ENCODE results near the gene NAPA. TPM values are rescaled to one million over a fixed set of nuclear protein-coding genes. Genes with fewer than 3 reads are reported as not detected.

Gene NAPA
- total RNA-seq, 5 donors from 2014 or later (not counting 1 experiment from before 2014, with no cell fraction given), result 81.1 to 119 (median 86.7) TPM

- 60% methylated on average over 1 of the region's 2 CpGs for WGBS (ENCODE audit: insufficient coverage)
Observed at GRCh38 chr19:47547199-47547598, 32.3 kb upstream of the NAPA start.

DNA sequence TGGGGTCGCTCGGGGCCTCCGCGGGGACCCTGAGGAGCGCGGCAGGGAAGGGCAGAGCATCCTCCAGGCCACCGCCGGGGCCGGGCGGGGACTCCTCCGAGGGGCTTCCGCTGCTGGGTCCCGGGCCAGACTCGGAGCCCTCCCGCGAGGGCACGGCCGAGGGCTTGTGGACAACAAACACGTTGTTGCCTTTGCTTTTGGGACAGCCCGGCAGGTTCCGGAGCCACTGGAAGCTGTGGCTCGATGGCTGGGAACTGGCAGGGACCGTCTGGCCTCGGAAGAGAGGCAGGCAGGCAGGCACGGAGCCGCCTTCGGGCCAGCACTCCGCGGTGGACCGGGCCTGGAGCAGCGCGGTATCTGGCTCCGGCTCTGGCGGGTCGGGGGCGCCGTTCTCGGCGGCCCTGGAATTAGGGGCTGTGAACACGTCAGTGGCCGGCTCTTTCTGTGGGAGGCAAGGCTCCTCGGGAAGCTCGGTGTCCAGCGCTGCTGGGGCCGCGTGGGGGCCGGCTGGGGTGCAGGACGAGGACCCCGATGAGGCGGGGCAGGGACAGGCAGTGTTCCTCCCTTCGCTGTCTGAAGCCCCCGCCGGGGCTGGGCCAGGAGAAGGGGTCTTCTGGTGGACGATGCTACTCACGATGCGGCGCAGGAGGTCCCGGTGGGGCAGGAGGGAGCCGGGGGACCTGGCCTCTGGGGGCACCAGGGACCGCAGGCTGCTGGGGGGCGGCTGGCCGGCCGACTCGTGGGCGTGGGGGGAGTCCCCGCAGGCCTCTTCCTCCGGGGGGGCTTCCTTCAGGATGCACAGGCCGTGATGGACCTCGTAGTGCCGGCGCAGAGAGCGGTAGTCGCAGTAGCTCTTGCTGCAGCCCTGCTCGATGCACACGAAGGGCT lies 30.4 kb upstream of the NAPA start:
- H3K9me3 Mint-ChIP-seq, result no peaks in the 10 kb centered on the region
- ATAC-seq (replicated peaks in 1 of 4), result peak; percentile 25 to 59 (median 50)
- peak overlapping the region in 1 of 3 donors; percentile 45 for H3K4me3 Mint-ChIP-seq
- 30% methylated on average over 69 of the region's 75 CpGs for WGBS (ENCODE audit: insufficient coverage)
- H3K27me3 Mint-ChIP-seq, result peaks cover 0 to 6% of the 10 kb centered on the region in 2 donors
- Histone ChIP-seq H3K27me3 (replicated peaks in 1 of 2; ENCODE audit: control insufficient read depth in 2 of 2, extremely low read depth in 1 of 2, insufficient read depth in 2 of 2, low read length in 1 of 2) (peaks cover 0 to 30% of the 10 kb centered on the region in 2 experiments), H3K4me1 (ENCODE audit: control insufficient read depth in 1 of 2, extremely low read depth in 1 of 2, insufficient read depth in 2 of 2, low read length in 2 of 2) (peaks cover 2 to 34% of the 10 kb centered on the region in 2 experiments), H3K27ac (ENCODE audit: low read length) (no peak overlapping the region), H3K4me3 (ENCODE audit: control insufficient read depth in 1 of 2, extremely low read depth in 1 of 2, low read length in 1 of 2) (peak overlapping the region; percentile 15 to 56), H3K36me3 (ENCODE audit: control insufficient read depth in 2 of 2, extremely low read depth in 1 of 2, insufficient read depth in 1 of 2, low read length in 1 of 2) (no peaks in the 10 kb centered on the region), H3K9me3 (no peaks in the 10 kb centered on the region)
- peak in 8 of 35 experiments; percentile 2 to 23 (median 12) for DNase-seq
- ChIA-PET POLR2A (interaction anchor here in 1 of 2 donors (0.5 kb wide), 1 partner anchor 13 kb away, joined by 6 read pairs; no protein-coding TSS in a partner anchor), CTCF (no interaction called here)
- H3K27ac Mint-ChIP-seq, result no peak overlapping the region
- H3K4me1 Mint-ChIP-seq, result peaks cover 12 to 23% (median 15%) of the 10 kb centered on the region in 3 donors
- no peaks in the 10 kb centered on the region for H3K36me3 Mint-ChIP-seq

More at GRCh38 chr19:47547199-47547598, 32.3 kb upstream of the NAPA start:
- no peaks in the 10 kb centered on the region for H3K36me3 Mint-ChIP-seq
- Histone ChIP-seq H3K36me3 (ENCODE audit: control insufficient read depth in 2 of 2, extremely low read depth in 1 of 2, insufficient read depth in 1 of 2, low read length in 1 of 2) (no peaks in the 10 kb centered on the region), H3K27ac (ENCODE audit: low read length) (no peak overlapping the region), H3K9me3 (no peaks in the 10 kb centered on the region), H3K4me1 (ENCODE audit: control insufficient read depth in 1 of 2, extremely low read depth in 1 of 2, insufficient read depth in 2 of 2, low read length in 2 of 2) (peaks cover 0 to 17% of the 10 kb centered on the region in 2 experiments), H3K27me3 (replicated peaks in 1 of 2; ENCODE audit: control insufficient read depth in 2 of 2, extremely low read depth in 1 of 2, insufficient read depth in 2 of 2, low read length in 1 of 2) (peaks cover 0 to 30% of the 10 kb centered on the region in 2 experiments), H3K4me3 (ENCODE audit: control insufficient read depth in 1 of 2, extremely low read depth in 1 of 2, low read length in 1 of 2) (no peak overlapping the region)
- no peak overlapping the region for H3K27ac Mint-ChIP-seq
- ATAC-seq (replicated peaks in 1 of 4) (no peak), DNase-seq (no peak)
- H3K9me3 Mint-ChIP-seq, result no peaks in the 10 kb centered on the region
- ChIA-PET CTCF (no interaction called here), POLR2A (no interaction called here)
- peaks cover 0 to 7% (median 2%) of the 10 kb centered on the region in 3 donors for H3K4me1 Mint-ChIP-seq
- peaks cover 0 to 6% of the 10 kb centered on the region in 2 donors for H3K27me3 Mint-ChIP-seq
- H3K4me3 Mint-ChIP-seq, result no peak overlapping the region

DNA sequence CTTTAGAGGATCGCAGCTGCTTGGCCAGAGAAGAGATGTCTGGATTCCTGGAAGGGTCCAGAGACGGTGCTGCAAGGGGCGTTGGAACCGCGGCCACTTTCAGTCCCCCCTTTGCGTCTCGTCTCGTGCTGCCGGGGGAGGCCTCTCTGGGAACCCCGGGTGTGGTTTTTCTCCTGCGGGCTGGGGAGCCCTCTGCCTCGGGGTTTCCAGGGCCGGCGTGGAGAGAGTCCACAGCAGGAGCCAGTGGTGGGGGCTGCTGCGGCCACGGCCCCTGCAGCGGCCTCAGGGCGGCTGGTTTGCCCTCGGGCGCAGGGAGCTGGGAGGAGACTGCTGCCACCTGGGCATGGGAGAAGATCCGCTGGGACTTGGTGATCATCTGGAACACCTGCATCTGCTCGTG lies 29.6 kb upstream of the NAPA start:
- Histone ChIP-seq H3K27me3 (replicated peaks in 1 of 2; ENCODE audit: control insufficient read depth in 2 of 2, extremely low read depth in 1 of 2, insufficient read depth in 2 of 2, low read length in 1 of 2) (peaks cover 0 to 30% of the 10 kb centered on the region in 2 experiments), H3K4me3 (ENCODE audit: control insufficient read depth in 1 of 2, extremely low read depth in 1 of 2, low read length in 1 of 2) (peak overlapping the region in 1 of 2 donors; percentile 56), H3K27ac (ENCODE audit: low read length) (no peak overlapping the region), H3K36me3 (ENCODE audit: control insufficient read depth in 2 of 2, extremely low read depth in 1 of 2, insufficient read depth in 1 of 2, low read length in 1 of 2) (no peaks in the 10 kb centered on the region), H3K9me3 (no peaks in the 10 kb centered on the region), H3K4me1 (ENCODE audit: control insufficient read depth in 1 of 2, extremely low read depth in 1 of 2, insufficient read depth in 2 of 2, low read length in 2 of 2) (peaks cover 2 to 42% of the 10 kb centered on the region in 2 experiments)
- Mint-ChIP-seq H3K36me3 (no peaks in the 10 kb centered on the region), H3K4me3 (peak overlapping the region in 2 of 3 donors; percentile 45 to 46), H3K4me1 (peaks cover 16 to 28% (median 19%) of the 10 kb centered on the region in 3 donors), H3K9me3 (no peaks in the 10 kb centered on the region), H3K27ac (no peak overlapping the region), H3K27me3 (peaks cover 0 to 6% of the 10 kb centered on the region in 2 donors)
- ATAC-seq (replicated peaks in 1 of 4) (no peak), DNase-seq (no peak)
- WGBS (ENCODE audit: insufficient coverage), result 86% methylated on average over 14 of the region's 22 CpGs
- ChIA-PET POLR2A (no interaction called here), CTCF (no interaction called here)

- DNase-seq (no peak), ATAC-seq (replicated peaks in 1 of 4) (no peak)
- Mint-ChIP-seq H3K9me3 (no peaks in the 10 kb centered on the region), H3K4me1 (peaks cover 17 to 28% (median 19%) of the 10 kb centered on the region in 3 donors), H3K4me3 (peak overlapping the region in 1 of 3 donors; percentile 45), H3K36me3 (no peaks in the 10 kb centered on the region), H3K27me3 (peaks cover 0 to 6% of the 10 kb centered on the region in 2 donors), H3K27ac (no peak overlapping the region)
- H3K27me3 ChIP-seq (replicated peaks in 1 of 2; ENCODE audit: control insufficient read depth in 2 of 2, extremely low read depth in 1 of 2, insufficient read depth in 2 of 2, low read length in 1 of 2), result peaks cover 0 to 30% of the 10 kb centered on the region in 2 experiments
- 94% methylated on average over 12 of the region's 18 CpGs for WGBS (ENCODE audit: insufficient coverage)
- H3K4me3 ChIP-seq (ENCODE audit: control insufficient read depth in 1 of 2, extremely low read depth in 1 of 2, low read length in 1 of 2), result no peak overlapping the region
- H3K4me1 ChIP-seq (ENCODE audit: control insufficient read depth in 1 of 2, extremely low read depth in 1 of 2, insufficient read depth in 2 of 2, low read length in 2 of 2), result peaks cover 2 to 46% of the 10 kb centered on the region in 2 experiments
- no peaks in the 10 kb centered on the region for H3K9me3 ChIP-seq
- ChIA-PET POLR2A (no interaction called here), CTCF (no interaction called here)
- H3K27ac ChIP-seq (ENCODE audit: low read length), result no peak overlapping the region
- H3K36me3 ChIP-seq (ENCODE audit: control insufficient read depth in 2 of 2, extremely low read depth in 1 of 2, insufficient read depth in 1 of 2, low read length in 1 of 2), result no peaks in the 10 kb centered on the region
Observed at GRCh38 chr19:47544075-47544474, 29.2 kb upstream of the NAPA start.

DNA sequence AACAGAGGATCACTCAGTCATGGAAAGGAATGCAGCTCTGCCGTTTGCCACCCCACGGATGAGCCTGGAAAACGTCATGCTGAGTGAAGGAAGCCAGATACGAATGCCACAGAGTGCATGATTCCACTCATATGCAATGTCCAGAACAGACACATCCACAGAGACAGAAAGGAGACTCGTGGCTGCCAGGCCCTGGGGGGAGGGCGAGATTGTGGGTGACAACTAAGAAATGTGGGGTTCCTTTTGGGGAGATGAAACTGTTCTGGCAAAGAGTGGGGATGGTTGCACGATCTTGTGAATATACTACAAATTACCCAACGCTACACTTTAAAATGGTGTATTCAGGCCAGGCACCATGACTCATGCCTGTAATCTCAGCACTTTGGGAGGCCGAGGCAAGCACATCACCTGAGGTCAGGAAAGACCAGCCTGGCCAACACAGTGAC lies 27.2 kb upstream of the NAPA start:
- no peaks in the 10 kb centered on the region for H3K9me3 Mint-ChIP-seq
- DNase-seq (no peak), ATAC-seq (replicated peaks in 1 of 4) (no peak)
- peaks cover 17 to 28% (median 19%) of the 10 kb centered on the region in 3 donors for H3K4me1 Mint-ChIP-seq
- H3K27me3 Mint-ChIP-seq, result peaks cover 0 to 6% of the 10 kb centered on the region in 2 donors
- peak overlapping the region; percentile 78 to 83 for H3K27ac Mint-ChIP-seq
- ChIA-PET POLR2A (no interaction called here), CTCF (no interaction called here)
- H3K4me1 ChIP-seq (ENCODE audit: control insufficient read depth in 1 of 2, extremely low read depth in 1 of 2, insufficient read depth in 2 of 2, low read length in 2 of 2), result peaks cover 2 to 50% of the 10 kb centered on the region in 2 experiments
- H3K4me3 ChIP-seq (ENCODE audit: control insufficient read depth in 1 of 2, extremely low read depth in 1 of 2, low read length in 1 of 2), result peak overlapping the region in 1 of 2 donors; percentile 1
- peaks cover 0 to 36% of the 10 kb centered on the region in 2 experiments for H3K27me3 ChIP-seq (replicated peaks in 1 of 2; ENCODE audit: control insufficient read depth in 2 of 2, extremely low read depth in 1 of 2, insufficient read depth in 2 of 2, low read length in 1 of 2)
- H3K27ac ChIP-seq (ENCODE audit: low read length), result peak overlapping the region; percentile 72
- WGBS (ENCODE audit: insufficient coverage), result no CpG with 5 or more reads among the region's 9 CpGs
- no peaks in the 10 kb centered on the region for H3K36me3 Mint-ChIP-seq
- H3K4me3 Mint-ChIP-seq, result peak overlapping the region in 2 of 3 donors; percentile 5 to 25
- no peaks in the 10 kb centered on the region for H3K9me3 ChIP-seq
- no peaks in the 10 kb centered on the region for H3K36me3 ChIP-seq (ENCODE audit: control insufficient read depth in 2 of 2, extremely low read depth in 1 of 2, insufficient read depth in 1 of 2, low read length in 1 of 2)

GRCh38 chr19:47541518-47541917 lies 26.7 kb upstream of the NAPA start:
- H3K27ac ChIP-seq (ENCODE audit: low read length), result peak overlapping the region; percentile 72
- peaks cover 2 to 50% of the 10 kb centered on the region in 2 experiments for H3K4me1 ChIP-seq (ENCODE audit: control insufficient read depth in 1 of 2, extremely low read depth in 1 of 2, insufficient read depth in 2 of 2, low read length in 2 of 2)
- H3K36me3 ChIP-seq (ENCODE audit: control insufficient read depth in 2 of 2, extremely low read depth in 1 of 2, insufficient read depth in 1 of 2, low read length in 1 of 2), result no peaks in the 10 kb centered on the region
- Mint-ChIP-seq H3K27ac (peak overlapping the region; percentile 78 to 83), H3K4me3 (peak overlapping the region in 2 of 3 donors; percentile 5 to 25), H3K27me3 (peaks cover 0 to 6% of the 10 kb centered on the region in 2 donors), H3K9me3 (no peaks in the 10 kb centered on the region), H3K36me3 (no peaks in the 10 kb centered on the region), H3K4me1 (peaks cover 17 to 28% (median 19%) of the 10 kb centered on the region in 3 donors)
- DNase-seq (peak in 32 of 35 experiments; percentile 14 to 82 (median 47)), ATAC-seq (replicated peaks in 1 of 4) (peak; percentile 59 to 95 (median 72))
- ChIA-PET CTCF (no interaction called here), POLR2A (no interaction called here)
- H3K27me3 ChIP-seq (replicated peaks in 1 of 2; ENCODE audit: control insufficient read depth in 2 of 2, extremely low read depth in 1 of 2, insufficient read depth in 2 of 2, low read length in 1 of 2), result peaks cover 0 to 36% of the 10 kb centered on the region in 2 experiments
- H3K9me3 ChIP-seq, result no peaks in the 10 kb centered on the region
- H3K4me3 ChIP-seq (ENCODE audit: control insufficient read depth in 1 of 2, extremely low read depth in 1 of 2, low read length in 1 of 2), result peak overlapping the region in 1 of 2 donors; percentile 1
- 20% methylated on average over 1 of the region's 6 CpGs for WGBS (ENCODE audit: insufficient coverage)

Measured in T-cell (primary cell).